HG03108 (cell line): ENCODE data around the gene ATN1.
"Not testable (repeated sequence)": the region's sequence is repeated elsewhere in the genome, so short reads cannot be mapped to it uniquely, and the experiment has no call there.

Experiments used
- ATAC-seq: cut with Tn5 transposase; IDR thresholded peaks from one replicate; pipeline ENCODE4 v1.9.1; 2021; ENCODE audit warnings: moderate library complexity; ENCODE audit not compliant: unreplicated experiment

The ATN1 gene

GRCh38 chr12:6904280-6905276 lies 23.2 kb upstream of the ATN1 start, which contains the start of gene LRRC23:
TSS of gene LRRC23 (plus strand) at chr12:6904822. CDS start at chr12:6905634, 812 bp downstream.
- peak; percentile 92 for ATAC-seq

- ATAC-seq, result no peak
These were observed 22.2 kb upstream of the ATN1 start for GRCh38 chr12:6905414-6906040.

- ATAC-seq, result not testable (repeated sequence)
These were observed 19.6 kb upstream of the ATN1 start for GRCh38 chr12:6908141-6908540.

- ATAC-seq, result no peak
These were observed 18.2 kb upstream of the ATN1 start for GRCh38 chr12:6909421-6910145.

GRCh38 chr12:6912164-6912935 lies 15.4 kb upstream of the ATN1 start:
- ATAC-seq, result no peak

- ATAC-seq, result peak; percentile 81
These were observed 13.4 kb upstream of the ATN1 start, which contains the start of gene ENO2 for GRCh38 chr12:6914246-6914946. TSS of gene ENO2 (plus strand) at chr12:6914580. CDS start at chr12:6915833, 1,253 bp downstream.

GRCh38 chr12:6914947-6915788 lies 12.6 kb upstream of the ATN1 start:
- no peak for ATAC-seq

- no peak for ATAC-seq
These were observed 11.9 kb upstream of the ATN1 start for GRCh38 chr12:6915789-6916285.

GRCh38 chr12:6916426-6917200 lies 11.1 kb upstream of the ATN1 start:
- no peak for ATAC-seq

GRCh38 chr12:6917491-6918231 lies 10.1 kb upstream of the ATN1 start:
- no peak for ATAC-seq

GRCh38 chr12:6919588-6919987 lies 8.2 kb upstream of the ATN1 start:
- no peak for ATAC-seq

GRCh38 chr12:6921539-6921938 lies 6.2 kb upstream of the ATN1 start:
- ATAC-seq, result no peak

GRCh38 chr12:6921996-6922946 lies 5.5 kb upstream of the ATN1 start:
- ATAC-seq, result peak; percentile 28

- ATAC-seq, result no peak
These were observed 4.6 kb upstream of the ATN1 start for GRCh38 chr12:6923003-6923732.

- ATAC-seq, result no peak
These were observed 3.9 kb upstream of the ATN1 start for GRCh38 chr12:6923851-6924250.

- ATAC-seq, result no peak
These were observed 2.6 kb upstream of the ATN1 start for GRCh38 chr12:6925239-6925539.
